DMS 273 (cell line): ENCODE data around the gene FXYD6.
A peak's percentile ranks its signal among the peaks of the same experiment; 100 is the strongest.

Source experiments
- DNase-seq: peaks from one replicate; lab custom pipeline; 2025; ENCODE audit not compliant: unreplicated experiment; lab: John Stamatoyannopoulos, UW

The FXYD6 gene

GRCh38 chr11:117795638-117796455, 80.6 kb downstream of the FXYD6 start:
- peak; percentile 13 for DNase-seq

GRCh38 chr11:117794772-117795629, 81.5 kb downstream of the FXYD6 start:
- no peak for DNase-seq

GRCh38 chr11:117794135-117794534, 82.3 kb downstream of the FXYD6 start:
- DNase-seq = no peak

GRCh38 chr11:117793583-117793982, 82.9 kb downstream of the FXYD6 start:
- DNase-seq = no peak

- DNase-seq = peak; percentile 25
Measured at GRCh38 chr11:117792992-117793391, 83.5 kb downstream of the FXYD6 start.

GRCh38 chr11:117792241-117792640, 84.2 kb downstream of the FXYD6 start:
- DNase-seq = no peak

- peak; percentile 2 for DNase-seq
Measured at GRCh38 chr11:117790279-117790678, 86.2 kb downstream of the FXYD6 start.

GRCh38 chr11:117789241-117789640, 87.2 kb downstream of the FXYD6 start:
- no peak for DNase-seq
